ENCODE data around the gene MICU1.
"Not testable (repeated sequence)": the region's sequence is repeated elsewhere in the genome, so short reads cannot be mapped to it uniquely, and the experiment has no call there.

Gene MICU1

GRCh38 chr10:72328045-72328828 lies 297.6 kb downstream of the MICU1 start:
- DNase-seq (ENCODE audit: low spot score in 2 of 2): peak in 1 of 2 donors; percentile 67
- H3K36me3 Mint-ChIP-seq: peaks cover 61% of the 10 kb centered on the region

GRCh38 chr10:72326665-72327603 lies 298.9 kb downstream of the MICU1 start:
- ATAC-seq: peak; percentile 9
- DNase-seq (ENCODE audit: low spot score in 2 of 2): peak; percentile 65 to 93

More at GRCh38 chr10:72328045-72328828, 297.6 kb downstream of the MICU1 start:
- Mint-ChIP-seq H3K9me3 (no peaks in the 10 kb centered on the region), H3K27ac (peak overlapping the region; percentile 96), H3K4me1 (peaks cover 78% of the 10 kb centered on the region), H3K4me3 (peak overlapping the region; percentile 88)
- ATAC-seq: no peak

DNA sequence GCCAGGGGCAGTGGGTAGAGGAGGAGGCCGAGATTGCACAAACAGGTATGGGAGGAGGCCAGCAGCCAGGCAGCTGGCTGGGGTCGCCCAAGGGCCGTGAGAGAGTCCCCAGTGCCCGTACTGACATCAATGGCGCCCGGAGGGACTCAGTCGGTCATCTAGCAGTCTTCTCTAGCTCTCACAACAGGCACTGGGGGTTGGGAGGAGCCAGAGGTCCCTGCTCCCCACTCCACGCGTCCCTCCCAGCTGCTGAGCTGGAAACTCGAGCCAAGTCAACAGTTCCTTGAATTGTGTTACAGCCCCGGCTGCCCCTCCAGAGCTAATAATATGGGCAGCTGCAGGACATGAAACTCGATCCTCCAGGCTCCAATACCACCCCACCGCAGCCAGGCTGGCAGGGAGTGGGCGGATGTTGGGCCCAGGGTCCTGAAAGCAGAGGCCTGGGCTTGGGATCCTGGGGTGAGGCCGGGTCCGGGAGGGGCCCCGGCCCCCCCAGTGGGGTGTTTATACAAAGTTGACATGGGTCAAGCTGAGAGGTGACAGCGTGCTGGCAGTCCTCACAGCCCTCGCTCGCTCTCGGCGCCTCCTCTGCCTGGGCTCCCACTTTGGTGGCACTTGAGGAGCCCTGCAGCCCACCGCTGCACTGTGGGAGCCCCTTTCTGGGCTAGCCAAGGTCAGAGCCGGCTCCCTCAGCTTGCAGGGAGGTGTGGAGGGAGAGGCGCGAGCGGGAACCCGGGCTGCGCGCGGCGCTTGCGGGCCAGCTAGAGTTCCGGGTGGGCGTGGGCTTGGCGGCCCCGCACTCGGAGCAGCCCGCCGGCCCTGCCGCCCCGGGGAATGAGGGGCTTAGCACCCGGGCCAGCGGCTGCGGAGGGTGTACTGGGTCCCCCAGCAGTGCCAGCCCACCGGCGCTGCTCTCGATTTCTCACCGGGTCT lies 300.4 kb downstream of the MICU1 start:
- H3K36me3 Mint-ChIP-seq: peaks cover 42% of the 10 kb centered on the region
- peaks cover 73% of the 10 kb centered on the region for H3K4me1 Mint-ChIP-seq
- not testable (repeated sequence) for H3K9me3 Mint-ChIP-seq; ATAC-seq; DNase-seq (ENCODE audit: low spot score in 2 of 2); H3K4me3 Mint-ChIP-seq
- peak overlapping the region; percentile 96 for H3K27ac Mint-ChIP-seq

More at GRCh38 chr10:72326665-72327603, 298.9 kb downstream of the MICU1 start:
- peak overlapping the region; percentile 96 for H3K27ac Mint-ChIP-seq
- peaks cover 48% of the 10 kb centered on the region for H3K36me3 Mint-ChIP-seq
- H3K4me3 Mint-ChIP-seq: peak overlapping the region; percentile 88
- H3K4me1 Mint-ChIP-seq: peaks cover 79% of the 10 kb centered on the region
- not testable (repeated sequence) for H3K9me3 Mint-ChIP-seq

GRCh38 chr10:72323771-72324191 lies 302.1 kb downstream of the MICU1 start:
- peaks cover 70% of the 10 kb centered on the region for H3K4me1 Mint-ChIP-seq
- ATAC-seq (no peak), DNase-seq (ENCODE audit: low spot score in 2 of 2) (no peak)
- no peaks in the 10 kb centered on the region for H3K9me3 Mint-ChIP-seq
- H3K27ac Mint-ChIP-seq: peak overlapping the region; percentile 96
- H3K36me3 Mint-ChIP-seq: peaks cover 37% of the 10 kb centered on the region
- H3K4me3 Mint-ChIP-seq: peak overlapping the region; percentile 5

DNA sequence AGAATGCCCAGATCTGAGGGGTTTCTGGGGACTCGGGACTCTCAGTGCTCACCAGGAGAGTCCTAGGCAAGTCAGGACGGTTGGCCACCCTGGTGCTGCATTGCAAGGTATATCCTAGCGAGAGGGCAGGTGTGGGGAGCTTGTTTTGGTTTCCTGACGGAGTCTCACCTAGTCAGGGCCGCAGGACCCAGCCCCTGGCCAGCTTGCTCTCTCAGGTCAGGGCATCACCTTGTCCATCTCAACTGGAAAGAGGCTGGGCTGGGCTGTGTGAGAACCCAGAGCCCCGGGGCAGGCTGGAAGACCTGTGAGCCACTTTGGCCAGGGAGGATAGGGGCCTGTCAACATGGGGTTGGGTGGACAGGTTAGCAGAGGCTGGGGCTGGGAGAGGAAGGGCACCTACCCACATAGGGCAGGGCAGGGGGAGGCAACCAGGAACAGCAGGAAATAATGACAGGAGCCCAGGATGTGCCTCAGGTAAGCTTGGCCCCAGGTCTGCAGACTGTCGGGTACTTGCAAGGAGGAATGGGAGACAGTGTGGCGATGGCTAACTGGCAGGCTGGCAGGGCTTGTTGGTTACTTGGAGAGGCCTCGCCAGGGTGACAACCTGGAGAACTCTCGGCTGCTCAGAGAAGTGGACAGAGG lies 302.6 kb downstream of the MICU1 start:
- H3K36me3 Mint-ChIP-seq: peaks cover 32% of the 10 kb centered on the region
- ATAC-seq (no peak), DNase-seq (ENCODE audit: low spot score in 2 of 2) (peak in 1 of 2 donors; percentile 49)
- peak overlapping the region; percentile 36 for H3K4me3 Mint-ChIP-seq
- H3K27ac Mint-ChIP-seq: peak overlapping the region; percentile 96
- H3K9me3 Mint-ChIP-seq: no peaks in the 10 kb centered on the region
- H3K4me1 Mint-ChIP-seq: peaks cover 70% of the 10 kb centered on the region

DNA sequence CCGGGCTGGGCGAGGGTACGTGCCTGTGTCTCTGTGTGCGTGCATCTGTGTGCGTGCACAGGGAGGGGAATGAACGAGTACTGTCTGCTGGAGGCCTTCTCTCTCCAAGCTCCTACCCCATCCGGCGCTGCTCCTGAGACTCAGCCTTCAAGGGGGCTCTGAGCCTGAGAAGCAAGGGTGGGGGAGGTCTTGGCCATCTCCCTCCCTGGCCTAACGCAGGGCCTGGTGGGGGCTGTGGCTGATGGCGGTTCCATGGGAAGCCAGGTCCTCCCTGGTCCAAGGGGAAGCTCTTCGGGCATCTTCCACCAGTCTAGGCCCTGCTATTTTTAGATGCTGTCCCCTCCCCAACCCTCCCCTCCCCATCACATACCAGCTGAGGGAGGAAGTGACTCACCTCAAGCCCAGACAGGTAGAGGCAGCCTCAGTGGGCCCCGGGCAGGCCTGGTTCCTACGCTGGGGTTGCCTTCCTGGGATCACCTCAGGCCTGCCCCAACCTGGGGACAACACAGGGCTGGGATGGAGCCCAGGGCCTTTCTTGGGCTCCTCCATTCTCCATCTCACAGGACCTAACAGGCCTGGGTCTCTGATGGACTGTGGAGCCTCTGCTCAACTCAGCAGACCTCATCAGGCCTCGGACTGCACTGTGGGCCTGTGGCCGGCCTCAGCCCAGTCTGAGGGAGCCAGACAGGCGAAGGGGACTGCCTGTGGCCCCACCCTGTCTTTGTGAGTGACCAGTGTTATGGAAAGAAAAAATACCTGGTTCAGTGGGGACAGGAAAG lies 303.4 kb downstream of the MICU1 start:
- Mint-ChIP-seq H3K27ac (peak overlapping the region; percentile 96), H3K4me3 (peak overlapping the region; percentile 36), H3K36me3 (peaks cover 24% of the 10 kb centered on the region), H3K9me3 (no peaks in the 10 kb centered on the region), H3K4me1 (peaks cover 67% of the 10 kb centered on the region)
- DNase-seq (ENCODE audit: low spot score in 2 of 2) (peak in 1 of 2 donors; percentile 54), ATAC-seq (no peak)

GRCh38 chr10:72322030-72322279 lies 303.9 kb downstream of the MICU1 start:
- Mint-ChIP-seq H3K9me3 (no peaks in the 10 kb centered on the region), H3K4me1 (peaks cover 70% of the 10 kb centered on the region), H3K36me3 (peaks cover 22% of the 10 kb centered on the region), H3K4me3 (peak overlapping the region; percentile 36), H3K27ac (peak overlapping the region; percentile 96)
- ATAC-seq (no peak), DNase-seq (ENCODE audit: low spot score in 2 of 2) (no peak)

DNA sequence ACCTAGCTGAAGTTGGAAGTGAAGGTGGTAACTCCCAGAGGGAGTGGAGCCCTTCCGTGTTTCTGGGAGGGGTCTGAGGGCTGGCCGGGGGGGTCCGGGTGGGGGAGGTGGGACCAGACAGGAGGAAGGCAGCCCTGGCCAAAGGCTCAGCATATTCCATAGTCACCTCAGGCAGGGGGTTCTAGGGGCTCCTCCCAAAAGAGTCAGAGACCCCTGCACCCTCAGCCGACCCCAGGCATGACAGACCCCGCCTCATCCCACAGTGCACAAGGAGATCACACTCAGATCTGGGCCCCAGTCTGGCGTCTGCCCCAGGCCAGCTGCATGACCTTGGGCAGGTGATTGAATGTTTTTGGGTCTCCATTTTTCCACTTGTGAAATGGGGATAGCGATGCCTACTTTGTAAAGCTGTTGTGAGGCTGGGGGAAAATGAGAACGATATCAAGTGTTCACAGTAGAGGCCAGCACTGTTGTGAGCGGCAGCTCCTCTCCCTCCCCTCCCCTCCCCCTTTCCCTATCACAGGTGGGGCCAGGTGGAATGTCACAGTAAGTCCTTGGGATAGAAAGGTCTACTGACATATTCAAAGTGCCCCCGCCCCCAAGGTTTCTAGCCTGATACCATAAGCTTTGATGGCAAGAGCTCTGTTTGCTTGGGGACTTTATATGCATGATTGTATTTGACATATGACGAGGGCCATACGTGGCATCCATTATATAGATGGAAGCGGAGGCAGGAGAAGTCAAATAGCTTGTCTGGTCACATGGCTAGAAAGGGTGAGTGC lies 304.4 kb downstream of the MICU1 start:
- DNase-seq (ENCODE audit: low spot score in 2 of 2) (no peak), ATAC-seq (no peak)
- H3K9me3 Mint-ChIP-seq: no peaks in the 10 kb centered on the region
- H3K27ac Mint-ChIP-seq: peak overlapping the region; percentile 96
- H3K4me1 Mint-ChIP-seq: peaks cover 69% of the 10 kb centered on the region
- H3K36me3 Mint-ChIP-seq: peaks cover 18% of the 10 kb centered on the region
- peak overlapping the region; percentile 75 for H3K4me3 Mint-ChIP-seq

DNA sequence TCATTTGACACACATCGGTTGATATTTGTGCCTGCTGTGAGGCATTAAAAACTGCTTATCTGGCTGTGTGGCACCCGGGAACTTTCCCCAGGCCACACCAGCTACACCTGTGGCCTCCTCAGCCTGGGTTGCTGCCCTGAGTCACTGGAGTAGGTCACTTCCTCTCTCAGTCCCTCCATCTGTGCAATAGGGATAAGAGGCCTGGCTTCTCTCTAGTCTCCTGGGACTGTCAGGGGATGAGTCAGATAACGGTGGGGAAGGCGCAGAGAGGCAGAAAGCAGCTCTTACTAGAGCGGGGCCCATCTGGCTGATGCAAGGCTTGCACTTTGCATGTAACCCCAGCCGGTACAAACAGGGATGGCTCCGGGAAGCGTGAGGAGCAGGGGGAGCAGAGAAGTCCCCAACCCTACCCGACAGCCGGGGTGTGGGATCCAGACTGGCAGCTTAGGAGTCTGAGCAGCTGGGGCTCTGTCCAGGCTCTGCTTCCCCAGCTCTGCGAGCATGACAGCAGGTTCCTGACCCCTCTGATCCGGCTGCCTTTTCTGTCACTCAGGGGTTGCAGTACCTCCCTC lies 305.1 kb downstream of the MICU1 start:
- Mint-ChIP-seq H3K27ac (peak overlapping the region; percentile 96), H3K4me3 (peak overlapping the region; percentile 75), H3K9me3 (no peaks in the 10 kb centered on the region), H3K4me1 (peaks cover 74% of the 10 kb centered on the region), H3K36me3 (peaks cover 16% of the 10 kb centered on the region)
- peak in 1 of 2 donors; percentile 83 for DNase-seq (ENCODE audit: low spot score in 2 of 2)
- ATAC-seq: peak; percentile 82

- Mint-ChIP-seq H3K36me3 (peaks cover 16% of the 10 kb centered on the region), H3K4me3 (peak overlapping the region; percentile 75), H3K27ac (peak overlapping the region; percentile 96), H3K9me3 (no peaks in the 10 kb centered on the region), H3K4me1 (peaks cover 77% of the 10 kb centered on the region)
- ATAC-seq (peak; percentile 84), DNase-seq (ENCODE audit: low spot score in 2 of 2) (peak; percentile 77 to 92)
Observed at GRCh38 chr10:72319416-72320254, 306.2 kb downstream of the MICU1 start.

DNA sequence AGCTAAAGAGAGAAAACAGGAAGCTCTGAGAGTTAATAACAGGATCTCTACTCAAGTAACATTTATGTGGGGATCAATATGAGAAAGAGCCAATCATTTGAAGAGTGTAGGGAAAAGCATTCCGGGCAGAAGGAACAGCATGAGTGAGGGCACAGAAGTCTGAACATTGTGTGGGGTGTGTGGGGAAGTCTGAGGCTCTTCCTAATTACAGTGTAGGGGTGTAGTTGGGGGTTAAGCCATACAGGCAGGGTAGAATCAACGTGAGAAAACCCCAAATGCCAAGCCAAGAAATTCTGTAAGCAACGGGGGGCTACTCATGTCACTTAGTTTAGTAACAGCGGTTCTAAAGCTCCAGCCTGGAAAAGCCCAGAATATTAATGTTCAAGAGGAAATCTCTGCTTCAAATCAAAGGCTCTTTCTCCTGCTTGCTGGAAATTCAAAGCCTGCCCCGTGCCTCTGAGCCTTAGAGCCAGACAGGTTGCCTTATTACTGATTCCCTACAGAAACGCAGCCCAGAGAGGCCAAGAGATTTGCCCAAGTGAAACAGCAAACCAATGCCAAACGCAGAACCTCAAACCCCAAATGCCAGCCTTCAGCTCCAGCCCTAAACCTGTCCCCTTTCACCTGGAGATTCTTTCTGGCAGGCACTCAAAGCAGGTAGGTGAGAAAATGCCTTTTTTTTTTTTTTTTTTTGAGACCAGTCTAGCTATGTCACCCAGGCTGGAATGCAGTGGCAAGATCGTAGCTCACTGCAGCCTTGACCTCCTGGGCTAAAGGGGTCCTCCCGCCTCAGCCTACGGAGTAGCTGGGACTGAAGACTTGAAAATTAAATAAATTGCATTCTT lies 307.2 kb downstream of the MICU1 start:
- Mint-ChIP-seq H3K27ac (peak overlapping the region; percentile 96), H3K4me3 (peak overlapping the region; percentile 75), H3K36me3 (peaks cover 16% of the 10 kb centered on the region), H3K9me3 (no peaks in the 10 kb centered on the region), H3K4me1 (peaks cover 68% of the 10 kb centered on the region)
- no peak for DNase-seq (ENCODE audit: low spot score in 2 of 2)
- ATAC-seq: no peak
